IMR-90 (cell line): Measurements from ENCODE around the gene TTI1. TPM values are rescaled to one million over a fixed set of nuclear protein-coding genes. Genes with fewer than 3 reads are reported as not detected.
A peak's percentile ranks its signal among the peaks of the same experiment; 100 is the strongest.

Experiments used
- ATAC-seq: fragments of 200-7000 bp; cut with Tn5 transposase; 2 replicates; pipeline ENCODE4 v1.9.1; 2020; ENCODE audit warnings: low read depth, mild to moderate bottlenecking, moderate library complexity
- BruUV-seq: library from RNA; stranded (reverse); fragments of 400-500 nt; replicated peaks from 2 replicates; lab custom pipeline; 2021; lab: Mats Ljungman, UMichigan
- CTCF ChIA-PET: fragments of 300-600 bp; formaldehyde crosslinking; extraction: SDS; loops from one replicate; lab custom pipeline; 2021; ENCODE audit warnings: antibody characterized with exemption; lab: Yijun Ruan, JAX
- POLR2A ChIA-PET: fragments of 300-600 bp; sonication (Branson Sonifier 250); formaldehyde crosslinking; loops from one replicate; lab custom pipeline; 2022; ENCODE audit warnings: antibody characterized with exemption; ENCODE audit not compliant: unreplicated experiment; lab: Charles Lee
- DNase-seq: peaks from one replicate; pipeline ENCODE4 v3.0.0; 2013
- H2AFZ ChIP-seq: replicated peaks from 2 replicates; pipeline ENCODE3; 2013; ENCODE audit warnings: low read length, mild to moderate bottlenecking; ENCODE audit not compliant: poor library complexity
- H2AK5ac ChIP-seq: 2 replicates; pipeline ENCODE4 v1.6.1; 2013; ENCODE audit warnings: low read depth, low read length, inconsistent platforms
- H2AK9ac ChIP-seq: replicated peaks from 2 replicates; pipeline ENCODE3; 2013; ENCODE audit warnings: mild to moderate bottlenecking, low read depth, low read length, moderate library complexity; ENCODE audit not compliant: poor library complexity
- H2BK120ac ChIP-seq: 2 replicates; pipeline ENCODE4 v1.6.1; 2013; ENCODE audit warnings: low read depth, low read length, inconsistent platforms
- H2BK15ac ChIP-seq: 3 replicates; pipeline ENCODE4 v1.6.1; 2013; ENCODE audit warnings: low read depth, low read length, inconsistent platforms
- H2BK20ac ChIP-seq: 2 replicates; pipeline ENCODE4 v1.6.1; 2013; ENCODE audit warnings: low read depth, mild to moderate bottlenecking, inconsistent platforms, low read length, moderate library complexity
- H2BK5ac ChIP-seq: 2 replicates; pipeline ENCODE4 v1.6.1; 2013; ENCODE audit warnings: mild to moderate bottlenecking, low read depth, low read length, inconsistent platforms; ENCODE audit not compliant: poor library complexity, severe bottlenecking
- H3K14ac ChIP-seq: replicated peaks from 2 replicates; pipeline ENCODE4 v1.6.1; 2013; ENCODE audit warnings: low read depth, low read length, inconsistent platforms
- H3K18ac ChIP-seq: 2 replicates; pipeline ENCODE4 v1.6.1; 2013; ENCODE audit warnings: low read depth, low read length, control low read depth
- H3K23ac ChIP-seq: 2 replicates; pipeline ENCODE4 v1.6.1; 2013; ENCODE audit warnings: low read depth, low read length, inconsistent platforms
- H3K27ac ChIP-seq: 2 replicates; pipeline ENCODE4 v1.5.1; 2013; ENCODE audit warnings: mild to moderate bottlenecking, control low read depth, low read length; ENCODE audit not compliant: insufficient read depth
- H3K27me3 ChIP-seq: 2 replicates; pipeline ENCODE4 v1.6.1; 2013; ENCODE audit warnings: low read length; ENCODE audit not compliant: control insufficient read depth, insufficient read depth
- H3K36me3 ChIP-seq: 2 replicates; pipeline ENCODE4 v1.6.1; 2013; ENCODE audit warnings: low read length, mixed read lengths; ENCODE audit not compliant: control insufficient read depth, insufficient read depth
- H3K4ac ChIP-seq: 2 replicates; pipeline ENCODE4 v1.6.1; 2013; ENCODE audit warnings: low read depth, low read length, inconsistent platforms
- H3K4me1 ChIP-seq: 2 replicates; pipeline ENCODE4 v1.6.1; 2013; ENCODE audit warnings: low read length, mixed read lengths; ENCODE audit not compliant: control insufficient read depth, insufficient read depth
- H3K4me2 ChIP-seq: 2 replicates; pipeline ENCODE4 v1.6.1; 2013; ENCODE audit warnings: low read depth, mild to moderate bottlenecking, control low read depth, low read length, moderate library complexity
- H3K4me3 ChIP-seq: 2 replicates; pipeline ENCODE4 v1.5.1; 2013; ENCODE audit warnings: low read depth, mild to moderate bottlenecking, control low read depth, low read length, moderate library complexity; ENCODE audit not compliant: insufficient read depth
- H3K56ac ChIP-seq: 2 replicates; pipeline ENCODE4 v1.6.1; 2013; ENCODE audit warnings: low read length, inconsistent platforms; ENCODE audit not compliant: insufficient read depth; ENCODE audit errors: extremely low read depth
- H3K79me1 ChIP-seq, 2 experiments: 2 replicates each; pipeline ENCODE4 v1.6.1; 2013; ENCODE audit warnings: low read length in 2 of 2, inconsistent platforms in 1 of 2, low read depth in 1 of 2
- H3K9ac ChIP-seq: 2 replicates; pipeline ENCODE4 v1.6.1; 2013; ENCODE audit warnings: low read depth, low read length, control low read depth
- H3K9me1 ChIP-seq: 2 replicates; pipeline ENCODE4 v1.6.1; 2013; ENCODE audit warnings: low read length, inconsistent platforms; ENCODE audit not compliant: insufficient read depth
- H3K9me3 ChIP-seq: 2 replicates; pipeline ENCODE4 v1.6.1; 2013; ENCODE audit warnings: low read length; ENCODE audit not compliant: control insufficient read depth, insufficient read depth
- H4K20me1 ChIP-seq: 2 replicates; pipeline ENCODE4 v1.6.1; 2013; ENCODE audit warnings: low read length, inconsistent platforms; ENCODE audit not compliant: insufficient read depth
- H4K5ac ChIP-seq: 2 replicates; pipeline ENCODE4 v1.6.1; 2013; ENCODE audit warnings: mild to moderate bottlenecking, low read depth, low read length, control low read depth
- H4K8ac ChIP-seq, 2 experiments: 2 replicates each; pipeline ENCODE4 v1.6.1; 2013; ENCODE audit warnings: low read depth in 2 of 2, low read length in 2 of 2, control low read depth in 1 of 2, inconsistent platforms in 1 of 2
- H4K91ac ChIP-seq: 2 replicates; pipeline ENCODE4 v1.6.1; 2013; ENCODE audit warnings: low read depth, low read length, inconsistent platforms; ENCODE audit not compliant: insufficient read depth
- BHLHE40 ChIP-seq: fragments of 150-350 bp; IDR thresholded peaks from 2 replicates; pipeline ENCODE4 v1.6.1; 2016; ENCODE audit warnings: mild to moderate bottlenecking, low read depth, low read length
- CEBPB ChIP-seq: IDR thresholded peaks from 2 replicates; pipeline ENCODE4 v1.6.1; 2012; ENCODE audit warnings: low read depth, low read length, improper control_type of control experiment
- MAFK ChIP-seq: IDR thresholded peaks from 2 replicates; pipeline ENCODE4 v1.6.1; 2012; ENCODE audit warnings: low read depth, low read length, improper control_type of control experiment
- MAZ ChIP-seq: IDR thresholded peaks from 2 replicates; pipeline ENCODE4 v1.6.1; 2012; ENCODE audit warnings: low read depth, mild to moderate bottlenecking, low read length, improper control_type of control experiment, moderate library complexity, borderline replicate concordance
- NFE2L2 ChIP-seq: fragments of 150-350 bp; IDR thresholded peaks from 2 replicates; pipeline ENCODE4 v1.6.1; 2016; ENCODE audit warnings: low read depth, mild to moderate bottlenecking, low read length
- POLR2A ChIP-seq: IDR thresholded peaks from 2 replicates; pipeline ENCODE4 v1.6.1; 2012; ENCODE audit warnings: mild to moderate bottlenecking, low read depth, low read length
- RAD21 ChIP-seq: IDR thresholded peaks from 2 replicates; pipeline ENCODE4 v1.6.1; 2012; ENCODE audit warnings: low read length, improper control_type of control experiment
- RCOR1 ChIP-seq: IDR thresholded peaks from 2 replicates; pipeline ENCODE4 v1.6.1; 2012; ENCODE audit warnings: mild to moderate bottlenecking, low read length, improper control_type of control experiment; ENCODE audit not compliant: insufficient replicate concordance
- RFX5 ChIP-seq: IDR thresholded peaks from 2 replicates; pipeline ENCODE4 v1.8.0; 2012; ENCODE audit warnings: low read depth, mild to moderate bottlenecking, low read length, moderate library complexity
- WGBS, 2 experiments: methylation state at CpG; one replicate each; pipeline versions ENCODE4 v1.1.5 to v1.1.7; 2013; ENCODE audit warnings: missing lambda C conversion rate in 2 of 2; ENCODE audit not compliant: insufficient read length in 1 of 2; ENCODE audit errors: extremely low coverage in 2 of 2; 5-methylcytosine and 5-hydroxymethylcytosine counted together
- dilution Hi-C: fragments of 300-500 bp; cut with HindIII; formaldehyde crosslinking; loops from one replicate; pipeline ENCODE4 v1.14.3; 2018; ENCODE audit warnings: low sequenced_read_pairs; ENCODE audit not compliant: unreplicated experiment
- in situ Hi-C: fragments of 300-500 bp; cut with MboI; formaldehyde crosslinking; loops from 3 replicates; pipeline ENCODE4 v1.14.3; 2019; ENCODE audit warnings: low sequenced_read_pairs, inconsistent platforms, mixed read lengths
- intact Hi-C: fragments of 100-400 bp; cut with micrococcal nuclease; formaldehyde crosslinking; loops from 2 replicates; pipeline ENCODE4 v1.10.0; 2022
- polyA plus RNA-seq, 3 experiments: library from polyadenylated mRNA; depleted of rRNA; stranded (reverse); fragments of >200 nt; gene quantifications; 2 replicates each; pipeline ENCODE4 v1.2.3, GENCODE V29; 2012; ENCODE audit warnings: low replicate concordance in 1 of 3
- total RNA-seq: library from RNA; depleted of rRNA; stranded (reverse); fragments of >200 nt; gene quantifications from 2 replicates; pipeline ENCODE4 v1.2.3, GENCODE V29; 2012
- TF ChIP-seq, protein P1 (sequence below): conservative IDR thresholded peaks from 2 replicates; pipeline ENCODE4 v1.5.1; 2012; ENCODE audit warnings: mild to moderate bottlenecking, low read depth, low read length, improper control_type of control experiment
- TF ChIP-seq, protein P2 (sequence below): fragments of 150-350 bp; IDR thresholded peaks from 2 replicates; pipeline ENCODE4 v1.6.1; 2016; ENCODE audit warnings: low read depth, mild to moderate bottlenecking, low read length, moderate library complexity, borderline replicate concordance

Gene TTI1
- total and polyA plus RNA-seq, 2 of the 4 experiments (the other 2 are of a cell fraction) = 12.5 to 17.6 TPM

DNA sequence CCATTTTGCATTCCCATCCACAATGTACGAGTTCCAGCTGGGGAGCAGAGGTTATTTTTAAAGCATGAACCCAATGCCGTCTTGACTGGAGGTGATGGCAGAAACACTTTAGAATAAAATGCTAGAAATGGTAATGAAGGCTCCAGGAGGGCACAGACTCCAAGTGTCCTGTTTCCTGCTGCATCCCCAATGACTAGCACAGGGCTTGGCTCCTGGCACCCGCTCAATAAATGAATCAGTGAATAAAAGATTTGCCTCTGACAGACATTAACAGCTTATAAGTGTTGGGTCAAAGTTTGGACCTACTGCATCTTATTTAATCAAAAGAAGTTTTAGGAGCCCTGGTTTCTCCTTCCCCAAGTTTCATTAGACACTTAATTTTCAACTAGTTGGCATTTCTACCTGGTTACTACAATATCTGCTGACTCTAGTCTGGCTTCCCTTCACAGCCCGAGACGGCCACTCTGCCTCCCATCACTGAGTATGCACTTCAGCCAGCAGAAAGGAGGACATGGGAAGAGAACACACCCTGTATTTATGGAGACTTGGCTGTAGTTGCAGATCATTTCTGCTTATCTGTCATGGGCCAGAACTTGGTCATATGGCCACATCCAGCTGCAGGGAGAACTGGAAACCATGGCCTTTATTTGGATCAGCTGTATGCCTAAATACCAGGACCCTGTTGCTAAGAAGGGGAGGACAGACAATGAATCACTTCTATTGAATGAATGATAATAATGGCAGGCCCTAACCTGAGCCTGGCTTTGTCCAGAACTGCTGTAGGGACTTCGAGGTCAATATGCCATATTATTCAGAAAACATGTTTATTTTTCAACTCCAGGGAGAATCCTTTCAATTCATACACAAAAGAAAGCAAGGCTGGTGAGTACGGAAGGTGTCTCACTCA is 63.1 kb downstream of the TTI1 start:
- intact Hi-C loops = no loop called here
- no TSS peak for BruUV-seq
- Histone ChIP-seq H3K36me3 (no peaks in the 10 kb centered on the region), H3K79me1 (no peaks in the 10 kb centered on the region), H3K14ac (no peak overlapping the region), H3K9me1 (no peaks in the 10 kb centered on the region), H2AK9ac (no peak overlapping the region), H3K27ac (no peak overlapping the region), H2BK15ac (no peak overlapping the region), H3K9ac (no peak overlapping the region), H2BK5ac (no peak overlapping the region), H3K23ac (no peak overlapping the region), H4K5ac (no peak overlapping the region), H3K4me1 (no peaks in the 10 kb centered on the region), H3K9me3 (no peaks in the 10 kb centered on the region), H2BK20ac (no peak overlapping the region), H2AFZ (peak overlapping the region; percentile 28), H3K4me2 (no peak overlapping the region), H2BK120ac (no peak overlapping the region), H4K20me1 (no peaks in the 10 kb centered on the region), H2AK5ac (no peak overlapping the region), H3K4me3 (no peak overlapping the region), H3K27me3 (peaks cover 6% of the 10 kb centered on the region), H4K91ac (no peak overlapping the region), H3K4ac (no peak overlapping the region), H3K18ac (no peak overlapping the region), H4K8ac (no peak overlapping the region), H3K56ac (no peak overlapping the region)
- TF ChIP-seq NFE2L2 = no peak
- no peak for TF ChIP-seq RFX5
- TF ChIP-seq, protein P1, sequence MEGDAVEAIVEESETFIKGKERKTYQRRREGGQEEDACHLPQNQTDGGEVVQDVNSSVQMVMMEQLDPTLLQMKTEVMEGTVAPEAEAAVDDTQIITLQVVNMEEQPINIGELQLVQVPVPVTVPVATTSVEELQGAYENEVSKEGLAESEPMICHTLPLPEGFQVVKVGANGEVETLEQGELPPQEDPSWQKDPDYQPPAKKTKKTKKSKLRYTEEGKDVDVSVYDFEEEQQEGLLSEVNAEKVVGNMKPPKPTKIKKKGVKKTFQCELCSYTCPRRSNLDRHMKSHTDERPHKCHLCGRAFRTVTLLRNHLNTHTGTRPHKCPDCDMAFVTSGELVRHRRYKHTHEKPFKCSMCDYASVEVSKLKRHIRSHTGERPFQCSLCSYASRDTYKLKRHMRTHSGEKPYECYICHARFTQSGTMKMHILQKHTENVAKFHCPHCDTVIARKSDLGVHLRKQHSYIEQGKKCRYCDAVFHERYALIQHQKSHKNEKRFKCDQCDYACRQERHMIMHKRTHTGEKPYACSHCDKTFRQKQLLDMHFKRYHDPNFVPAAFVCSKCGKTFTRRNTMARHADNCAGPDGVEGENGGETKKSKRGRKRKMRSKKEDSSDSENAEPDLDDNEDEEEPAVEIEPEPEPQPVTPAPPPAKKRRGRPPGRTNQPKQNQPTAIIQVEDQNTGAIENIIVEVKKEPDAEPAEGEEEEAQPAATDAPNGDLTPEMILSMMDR = no peak
- TF ChIP-seq, protein P2, sequence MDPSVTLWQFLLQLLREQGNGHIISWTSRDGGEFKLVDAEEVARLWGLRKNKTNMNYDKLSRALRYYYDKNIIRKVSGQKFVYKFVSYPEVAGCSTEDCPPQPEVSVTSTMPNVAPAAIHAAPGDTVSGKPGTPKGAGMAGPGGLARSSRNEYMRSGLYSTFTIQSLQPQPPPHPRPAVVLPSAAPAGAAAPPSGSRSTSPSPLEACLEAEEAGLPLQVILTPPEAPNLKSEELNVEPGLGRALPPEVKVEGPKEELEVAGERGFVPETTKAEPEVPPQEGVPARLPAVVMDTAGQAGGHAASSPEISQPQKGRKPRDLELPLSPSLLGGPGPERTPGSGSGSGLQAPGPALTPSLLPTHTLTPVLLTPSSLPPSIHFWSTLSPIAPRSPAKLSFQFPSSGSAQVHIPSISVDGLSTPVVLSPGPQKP = no peak
- no peak for TF ChIP-seq RCOR1
- no peak for TF ChIP-seq MAFK
- TF ChIP-seq BHLHE40 = no peak
- no peak for TF ChIP-seq MAZ
- TF ChIP-seq POLR2A = no peak
- no peak for TF ChIP-seq CEBPB
- no peak for TF ChIP-seq RAD21
- no peak for DNase-seq
- no peak for ATAC-seq
- in situ Hi-C loops = no loop called here
- dilution Hi-C loops = no loop called here
- WGBS, 2 experiments = 20% methylated on average over 1 of the region's 7 CpGs; no CpG with 5 or more reads in 1 of the 2 experiments
- POLR2A ChIA-PET = no interaction called here
- CTCF ChIA-PET = no interaction called here
